Measurements from ENCODE around the gene SECTM1. TPM values are rescaled to one million over a fixed set of nuclear protein-coding genes. Genes with fewer than 3 reads are reported as not detected.

SECTM1 gene
- total RNA-seq, 5 donors from 2014 or later (not counting 1 experiment from before 2014, with no cell fraction given), result 1.3 to 5.1 (median 4.4) TPM

- peak in 26 of 35 experiments; percentile 14 to 56 (median 26) for DNase-seq
- no peaks in the 10 kb centered on the region for H3K9me3 Mint-ChIP-seq
- ATAC-seq (replicated peaks in 1 of 4), result peak; percentile 4 to 19 (median 16)
- CTCF ChIA-PET, result interaction anchor here (0.7 to 1.5 kb wide), 3 partner anchors 25 to 36 kb away, joined by 3 to 4 read pairs (median 4); no protein-coding TSS in a partner anchor
- no peaks in the 10 kb centered on the region for H3K27me3 Mint-ChIP-seq
- peak overlapping the region; percentile 87 to 97 (median 95) for H3K4me3 Mint-ChIP-seq
- Histone ChIP-seq H3K4me1 (ENCODE audit: control insufficient read depth in 1 of 2, extremely low read depth in 1 of 2, insufficient read depth in 2 of 2, low read length in 2 of 2) (peaks cover 14 to 60% of the 10 kb centered on the region in 2 experiments), H3K4me3 (ENCODE audit: control insufficient read depth in 1 of 2, extremely low read depth in 1 of 2, low read length in 1 of 2) (peak overlapping the region; percentile 65 to 68), H3K27me3 (replicated peaks in 1 of 2; ENCODE audit: control insufficient read depth in 2 of 2, extremely low read depth in 1 of 2, insufficient read depth in 2 of 2, low read length in 1 of 2) (peaks cover 0 to 11% of the 10 kb centered on the region in 2 experiments), H3K36me3 (ENCODE audit: control insufficient read depth in 2 of 2, extremely low read depth in 1 of 2, insufficient read depth in 1 of 2, low read length in 1 of 2) (peaks cover 4 to 37% of the 10 kb centered on the region in 2 donors), H3K9me3 (no peaks in the 10 kb centered on the region), H3K27ac (ENCODE audit: low read length) (peak overlapping the region; percentile 75)
- WGBS (ENCODE audit: insufficient coverage), result under 1% methylated on average over 38 of the region's 57 CpGs
- peaks cover 50 to 55% (median 51%) of the 10 kb centered on the region in 3 donors for H3K4me1 Mint-ChIP-seq
- peak overlapping the region; percentile 93 to 97 for H3K27ac Mint-ChIP-seq
- POLR2A ChIA-PET, result no interaction called here
- peaks cover 21% of the 10 kb centered on the region for H3K36me3 Mint-ChIP-seq
Observed at GRCh38 chr17:82272495-82273326, 60.9 kb downstream of the SECTM1 start.

GRCh38 chr17:82271401-82271800, 62.2 kb downstream of the SECTM1 start:
- ChIA-PET CTCF (no interaction called here), POLR2A (interaction anchor here in 1 of 2 donors (0.9 kb wide), 1 partner anchor 26 kb away, joined by 4 read pairs; no protein-coding TSS in a partner anchor)
- Mint-ChIP-seq H3K9me3 (no peaks in the 10 kb centered on the region), H3K4me1 (peaks cover 61 to 67% (median 63%) of the 10 kb centered on the region in 3 donors), H3K27me3 (no peaks in the 10 kb centered on the region), H3K27ac (peak overlapping the region; percentile 93 to 97), H3K36me3 (peaks cover 26% of the 10 kb centered on the region), H3K4me3 (peak overlapping the region; percentile 87 to 97 (median 95))
- peaks cover 4 to 45% of the 10 kb centered on the region in 2 donors for H3K36me3 ChIP-seq (ENCODE audit: control insufficient read depth in 2 of 2, extremely low read depth in 1 of 2, insufficient read depth in 1 of 2, low read length in 1 of 2)
- 82% methylated on average over 4 of the region's 6 CpGs for WGBS (ENCODE audit: insufficient coverage)
- DNase-seq (no peak), ATAC-seq (replicated peaks in 1 of 4) (no peak)
- peak overlapping the region; percentile 5 for H3K27ac ChIP-seq (ENCODE audit: low read length)
- H3K4me1 ChIP-seq (ENCODE audit: control insufficient read depth in 1 of 2, extremely low read depth in 1 of 2, insufficient read depth in 2 of 2, low read length in 2 of 2), result peaks cover 14 to 72% of the 10 kb centered on the region in 2 experiments
- no peaks in the 10 kb centered on the region for H3K9me3 ChIP-seq
- peaks cover 0 to 8% of the 10 kb centered on the region in 2 experiments for H3K27me3 ChIP-seq (replicated peaks in 1 of 2; ENCODE audit: control insufficient read depth in 2 of 2, extremely low read depth in 1 of 2, insufficient read depth in 2 of 2, low read length in 1 of 2)
- H3K4me3 ChIP-seq (ENCODE audit: control insufficient read depth in 1 of 2, extremely low read depth in 1 of 2, low read length in 1 of 2), result peak overlapping the region in 1 of 2 donors; percentile 68

Other genes with a start within 250 kb of the SECTM1 start
- 100 to 1,000 TPM in 2 of 5 donors, 10 to 100 TPM in 3; 48.2 to 144 (median 52.5) TPM for gene FASN, start 235.5 kb downstream of the SECTM1 start, total RNA-seq
- gene CCDC57, start 120.9 kb downstream of the SECTM1 start, total RNA-seq, result 100 to 1,000 TPM in 3 of 5 donors, 10 to 100 TPM in 2; 86.4 to 127 (median 103) TPM
- 10 to 100 TPM; 31.9 to 47.3 (median 40.9) TPM for gene SLC16A3, start 104.7 kb downstream of the SECTM1 start, total RNA-seq
- 100 to 1,000 TPM; 177 to 273 (median 194) TPM for gene CSNK1D, start 60.1 kb downstream of the SECTM1 start, total RNA-seq
- gene CD7, start 16.2 kb downstream of the SECTM1 start, total RNA-seq, result 100 to 1,000 TPM; 104 to 265 (median 135) TPM
- gene TEX19, start 25.5 kb upstream of the SECTM1 start, total RNA-seq, result not detected
- gene UTS2R, start 38.0 kb upstream of the SECTM1 start, total RNA-seq, result not detected
- 100 to 1,000 TPM in 3 of 5 donors, 10 to 100 TPM in 2; 51.2 to 128 (median 113) TPM for gene HEXD, start 84.6 kb upstream of the SECTM1 start, total RNA-seq
- gene OGFOD3, start 84.8 kb upstream of the SECTM1 start, total RNA-seq, result 10 to 100 TPM; 22.0 to 32.2 (median 29.2) TPM
- 100 to 1,000 TPM; 148 to 274 (median 262) TPM for gene CYBC1, start 117.0 kb upstream of the SECTM1 start, total RNA-seq
- 100 to 1,000 TPM in 3 of 5 donors, 10 to 100 TPM in 2; 85.7 to 113 (median 101) TPM for gene NARF, start 125.0 kb upstream of the SECTM1 start, total RNA-seq
- 10 to 100 TPM; 45.8 to 65.5 (median 61.9) TPM for gene FOXK2, start 186.0 kb upstream of the SECTM1 start, total RNA-seq

Measured in T-cell (primary cell).